K562 (cell line): ENCODE measurements around the gene SEC22C. TPM values are rescaled to one million over a fixed set of nuclear protein-coding genes. Genes with fewer than 3 reads are reported as not detected.

Experiments
- ATAC-seq: fragments of 200-7000 bp; cut with Tn5 transposase; 3 replicates; pipeline ENCODE4 v1.9.1; 2020; ENCODE audit warnings: moderate library complexity
- BruUV-seq: library from RNA; stranded (reverse); fragments of 400-500 nt; replicated peaks from 2 replicates; lab custom pipeline; 2021; lab: Mats Ljungman, UMichigan
- CTCF ChIA-PET: fragments of 300-600 bp; formaldehyde crosslinking; extraction: SDS; loops from one replicate; lab custom pipeline; 2021; ENCODE audit warnings: low intra/inter-chr PET ratio; lab: Yijun Ruan, JAX
- POLR2A ChIA-PET: fragments of 300-600, 350-650 bp; sonication (Branson Sonifier 250); formaldehyde crosslinking; extraction: SDS; loops from one replicate; lab custom pipeline; 2021; ENCODE audit warnings: antibody characterized with exemption, inconsistent platforms; lab: Yijun Ruan, JAX
- DNase-seq, 4 experiments: peaks; one replicate each; pipeline versions ENCODE4 v3.0.0 to v3.0.0-alpha.2; 2011 to 2018; ENCODE audit warnings: low spot score in 3 of 4, mixed read lengths in 3 of 4; ENCODE audit errors: extremely low read depth in 1 of 4
- FAIRE-seq: peaks from 2 replicates; lab custom pipeline; 2011; peaks lifted over from hg19 to GRCh38; lab: Jason Lieb, UNC
- H2AFZ ChIP-seq: 2 replicates; pipeline ENCODE4 v1.6.0; 2011; ENCODE audit warnings: low read depth, low read length, control low read depth, inconsistent platforms
- H3K27ac ChIP-seq: fragments of 200-600 bp; 3 replicates; pipeline ENCODE4 v1.8.0; 2011; ENCODE audit warnings: low read depth, mild to moderate bottlenecking, control low read depth, inconsistent platforms, low read length, moderate library complexity, mixed read lengths; ENCODE audit errors: extremely low read depth
- H3K27me3 ChIP-seq, 2 experiments: fragments of 300-600 bp in 1 of 2; 2 replicates in 1 of 2; 3 replicates in 1 of 2; pipeline versions ENCODE4 v1.6.0 to v1.8.0; 2011; ENCODE audit warnings: inconsistent platforms in 2 of 2, low read length in 2 of 2, mild to moderate bottlenecking in 1 of 2, mixed read lengths in 1 of 2, moderate library complexity in 1 of 2; ENCODE audit not compliant: control insufficient read depth in 2 of 2, insufficient read depth in 2 of 2
- H3K36me3 ChIP-seq: fragments of 300-600 bp; 3 replicates; pipeline ENCODE4 v1.8.0; 2011; ENCODE audit warnings: mild to moderate bottlenecking, low read length, inconsistent platforms; ENCODE audit not compliant: control insufficient read depth, insufficient read depth
- H3K4me1 ChIP-seq, 2 experiments: fragments of 200-600 bp in 1 of 2; replicated peaks in 1 of 2; 2 replicates in 1 of 2; 3 replicates in 1 of 2; pipeline versions ENCODE4 v1.5.1 to v1.8.0; 2011; ENCODE audit warnings: inconsistent platforms in 2 of 2, low read length in 2 of 2, mild to moderate bottlenecking in 1 of 2, mixed read lengths in 1 of 2, moderate library complexity in 1 of 2; ENCODE audit not compliant: control insufficient read depth in 2 of 2, insufficient read depth in 2 of 2
- H3K4me2 ChIP-seq: 2 replicates; pipeline ENCODE4 v1.6.1; 2011; ENCODE audit warnings: low read length, control low read depth, inconsistent platforms, mixed read lengths; ENCODE audit not compliant: insufficient read depth
- H3K4me3 ChIP-seq: fragments of 200-600 bp; sonication (generic), shearing (Covaris generic); 2 replicates; pipeline ENCODE4 v1.5.1; 2016; ENCODE audit warnings: control low read depth, inconsistent platforms
- H3K79me2 ChIP-seq: fragments of 200-600 bp; 3 replicates; pipeline ENCODE4 v1.8.0; 2011; ENCODE audit warnings: low read length, inconsistent platforms; ENCODE audit not compliant: control insufficient read depth, insufficient read depth
- H3K9ac ChIP-seq, 2 experiments: 2 replicates each; pipeline versions ENCODE4 v1.6.0 to v1.6.1; 2011; ENCODE audit warnings: low read depth in 2 of 2, low read length in 2 of 2, control low read depth in 1 of 2, inconsistent platforms in 1 of 2, mild to moderate bottlenecking in 1 of 2, mixed read lengths in 1 of 2; ENCODE audit not compliant: insufficient read depth in 1 of 2
- H3K9me1 ChIP-seq: one replicate; pipeline ENCODE4 v1.6.0; 2011; ENCODE audit warnings: inconsistent platforms, mild to moderate bottlenecking, low read length, moderate library complexity; ENCODE audit not compliant: control insufficient read depth, insufficient read depth
- H3K9me3 ChIP-seq: replicated peaks from 2 replicates; pipeline ENCODE4 v1.5.1; 2011; ENCODE audit warnings: low read depth, low read length, inconsistent platforms; ENCODE audit not compliant: control insufficient read depth, insufficient read depth
- H4K20me1 ChIP-seq: replicated peaks from 2 replicates; pipeline ENCODE4 v1.6.1; 2011; ENCODE audit warnings: low read length, inconsistent platforms, mixed read lengths; ENCODE audit not compliant: control insufficient read depth, insufficient read depth
- CEBPB ChIP-seq: fragments of 450-650 bp; IDR thresholded peaks from 2 replicates; pipeline ENCODE4 v1.6.1; 2016; ENCODE audit warnings: missing genetic modification characterization, missing compliant biosample characterization
- MXI1 ChIP-seq: IDR thresholded peaks from 2 replicates; pipeline ENCODE4 v1.6.1; 2011; ENCODE audit warnings: low read depth, mild to moderate bottlenecking, improper control_type of control experiment, low read length
- WGBS: fragments of 100-300 bp; shearing (Covaris generic); methylation state at CpG from one replicate; pipeline ENCODE4 v1.1.6; 2016; ENCODE audit warnings: low coverage, mixed read lengths; ENCODE audit not compliant: insufficient coverage; ENCODE audit errors: missing lambda C conversion rate; 5-methylcytosine and 5-hydroxymethylcytosine counted together
- in situ Hi-C: fragments of 300-500 bp; cut with MboI; formaldehyde crosslinking; loops from 4 replicates; pipeline ENCODE4 v1.15.0; 2018; ENCODE audit warnings: inconsistent platforms, mixed read lengths
- intact Hi-C: fragments of 100-400 bp; cut with micrococcal nuclease; formaldehyde crosslinking; loops from 2 replicates; pipeline ENCODE4 v1.14.2; 2022
- polyA plus RNA-seq, 8 experiments: library from polyadenylated mRNA; depleted of rRNA in 4 of 8; stranded (reverse) in 5 of 8; unstranded in 3 of 8; fragments of >200 nt; fragmentation: Nextera tagmentation in 2 of 8; fragmentation: Illumina TruSeq in 1 of 8; extraction: Ambion mirVana in 2 of 8; extraction: Trizol in 1 of 8; gene quantifications; 2 replicates each; pipeline versions ENCODE4 v1.2.1 to v1.2.3, GENCODE V29; 2011 to 2014; ENCODE audit warnings: inconsistent platforms in 1 of 8, missing spikeins in 1 of 8
- total RNA-seq, 7 experiments: library from RNA; depleted of rRNA in 6 of 7; stranded (reverse); fragments of >200 nt in 6 of 7; fragmentation: Illumina TruSeq in 2 of 7; extraction: Trizol in 2 of 7; gene quantifications; 2 replicates each; pipeline versions ENCODE4 v1.2.1 to v1.2.3, GENCODE V29; 2011 to 2021; ENCODE audit warnings: low replicate concordance in 1 of 7
- TF ChIP-seq, protein P1 (sequence below): sonication (generic); formaldehyde crosslinking; IDR thresholded peaks from 2 replicates; pipeline ENCODE4 v1.8.1; 2023; ENCODE audit warnings: mild to moderate bottlenecking, missing genetic modification reagents

SEC22C gene
- total and polyA plus RNA-seq, 9 of the 15 experiments (the other 6 are each of a cell fraction or from before 2014, with no cell fraction given), result 35.6 to 68.4 (median 50.7) TPM

GRCh38 chr3:42589382-42590109, 7.8 kb upstream of the SEC22C start:
- WGBS, result 88% methylated on average over 20 of the region's 20 CpGs
- ATAC-seq, result no peak
- Histone ChIP-seq H2AFZ (peak overlapping the region; percentile 92), H3K4me3 (peak overlapping the region; percentile 59), H3K9ac (peak overlapping the region; percentile 15 to 46; a peak in 3 of 4 replicates), H3K36me3 (peaks cover 29% of the 10 kb centered on the region), H3K79me2 (peaks cover 36% of the 10 kb centered on the region), H3K9me1 (no peaks in the 10 kb centered on the region), H4K20me1 (no peaks in the 10 kb centered on the region), H3K4me2 (peak overlapping the region; percentile 83), H3K27ac (peak overlapping the region; percentile 57), H3K4me1 (peaks cover 16 to 21% of the 10 kb centered on the region in 2 experiments; a peak in 4 of 5 replicates), H3K27me3 (no peaks in the 10 kb centered on the region), H3K9me3 (no peaks in the 10 kb centered on the region)
- in situ Hi-C loops (no loop called here), intact Hi-C loops (loop anchor here (1.0 kb wide), 1 partner anchor 11 kb away; the partner anchor contains the start of gene NKTR)
- POLR2A ChIA-PET, result interaction anchor here (0.9 to 3.4 kb wide), 6 partner anchors 8 to 204 kb away, joined by 4 to 33 read pairs (median 6); partner anchors contain the start of genes NKTR and SEC22C
- no peak for FAIRE-seq
- BruUV-seq, result no TSS peak
- DNase-seq, result no peak
- CTCF ChIA-PET, result no interaction called here
- TF ChIP-seq CEBPB (tag), result peak; percentile 32; the same call in 1 of the 2 replicates
- TF ChIP-seq MXI1, result no peak
- TF ChIP-seq, protein P1, sequence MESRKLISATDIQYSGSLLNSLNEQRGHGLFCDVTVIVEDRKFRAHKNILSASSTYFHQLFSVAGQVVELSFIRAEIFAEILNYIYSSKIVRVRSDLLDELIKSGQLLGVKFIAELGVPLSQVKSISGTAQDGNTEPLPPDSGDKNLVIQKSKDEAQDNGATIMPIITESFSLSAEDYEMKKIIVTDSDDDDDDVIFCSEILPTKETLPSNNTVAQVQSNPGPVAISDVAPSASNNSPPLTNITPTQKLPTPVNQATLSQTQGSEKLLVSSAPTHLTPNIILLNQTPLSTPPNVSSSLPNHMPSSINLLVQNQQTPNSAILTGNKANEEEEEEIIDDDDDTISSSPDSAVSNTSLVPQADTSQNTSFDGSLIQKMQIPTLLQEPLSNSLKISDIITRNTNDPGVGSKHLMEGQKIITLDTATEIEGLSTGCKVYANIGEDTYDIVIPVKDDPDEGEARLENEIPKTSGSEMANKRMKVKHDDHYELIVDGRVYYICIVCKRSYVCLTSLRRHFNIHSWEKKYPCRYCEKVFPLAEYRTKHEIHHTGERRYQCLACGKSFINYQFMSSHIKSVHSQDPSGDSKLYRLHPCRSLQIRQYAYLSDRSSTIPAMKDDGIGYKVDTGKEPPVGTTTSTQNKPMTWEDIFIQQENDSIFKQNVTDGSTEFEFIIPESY (CRISPR knock-in tag), result peak; percentile 87
- TF ChIP-seq, all 486 proteins: peak for 2
